Measurements from ENCODE around the gene SUMO1.

GRCh38 chr2:202269585-202269984, 31.2 kb upstream of the SUMO1 start:
- TF ChIP-seq CTCF (IDR thresholded peaks at IDR 0.05) (no peak), POLR2A (IDR thresholded peaks at IDR 0.05) (no peak)
